Activated CD8-positive, alpha-beta memory T cell treated with anti-CD3 and anti-CD28 coated beads, Interleukin-2, amount 50 U/mL, for 24 hours (primary cell): Measurements from ENCODE around the gene FOXA1.

Experiments used
- DNase-seq: peaks from one replicate; pipeline ENCODE4 v3.0.0-alpha.2; 2020; ENCODE audit errors: extremely low read depth

FOXA1 gene

DNA sequence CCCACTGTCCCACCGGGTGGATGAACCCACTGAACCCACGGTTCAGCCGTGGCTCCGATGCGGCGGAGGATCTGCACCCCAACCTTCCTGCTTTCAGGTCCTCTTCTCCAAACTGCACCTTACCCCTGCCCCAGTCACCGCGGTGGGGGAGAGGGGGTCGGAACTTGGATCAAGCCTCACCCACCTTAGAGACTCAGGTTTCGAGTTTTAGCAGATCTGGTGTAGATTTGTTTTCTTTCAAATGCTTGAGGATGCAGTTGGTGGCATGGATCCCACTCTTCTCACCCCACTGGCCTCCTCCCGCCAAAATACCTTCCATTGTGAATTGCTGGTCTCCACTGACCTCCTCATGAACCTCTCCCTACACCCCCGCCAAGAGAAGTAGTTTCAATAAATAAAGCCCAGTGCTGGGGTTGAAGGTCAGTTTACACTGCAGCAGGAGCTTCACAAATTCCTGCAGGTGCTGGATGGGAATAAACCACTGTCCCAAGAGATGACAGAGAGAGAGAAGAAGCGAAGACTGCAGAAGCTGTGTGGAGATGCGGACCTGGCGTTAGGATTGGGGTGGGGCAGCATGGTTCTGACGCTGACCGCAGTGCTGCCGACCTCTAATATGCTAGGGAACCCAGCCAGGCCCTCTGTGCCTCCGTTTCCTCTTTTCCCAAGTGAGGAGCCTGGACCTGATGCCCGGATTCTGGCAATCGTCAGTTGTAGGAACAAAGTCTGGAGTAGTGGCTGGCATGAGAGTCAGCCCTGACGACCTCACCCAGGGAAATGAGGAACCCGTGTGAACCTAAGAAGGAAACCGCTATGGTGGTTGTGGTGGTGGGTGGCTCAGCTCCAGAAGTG lies 7.8 kb upstream of the FOXA1 start:
- DNase-seq: no peak

DNA sequence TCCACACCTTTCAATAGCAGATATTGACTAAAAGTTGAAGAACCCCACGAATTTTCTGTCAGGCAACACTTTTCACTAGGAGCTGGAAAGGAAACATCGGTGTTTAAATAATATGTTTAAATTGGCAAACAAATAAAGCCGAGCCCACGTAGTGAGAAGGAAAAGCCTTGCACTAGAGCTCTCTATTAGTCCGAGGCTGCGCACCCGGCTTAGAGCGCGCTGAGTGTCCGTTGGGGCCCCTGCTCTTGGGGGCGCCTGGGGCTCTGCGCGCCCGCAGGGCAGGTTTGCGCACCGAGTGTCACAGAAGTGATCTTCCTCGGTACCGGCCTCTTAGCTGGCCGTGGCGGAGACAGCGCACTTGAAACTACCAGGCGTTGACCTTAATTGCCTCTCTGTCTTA lies 6.8 kb upstream of the FOXA1 start:
- DNase-seq: no peak

DNA sequence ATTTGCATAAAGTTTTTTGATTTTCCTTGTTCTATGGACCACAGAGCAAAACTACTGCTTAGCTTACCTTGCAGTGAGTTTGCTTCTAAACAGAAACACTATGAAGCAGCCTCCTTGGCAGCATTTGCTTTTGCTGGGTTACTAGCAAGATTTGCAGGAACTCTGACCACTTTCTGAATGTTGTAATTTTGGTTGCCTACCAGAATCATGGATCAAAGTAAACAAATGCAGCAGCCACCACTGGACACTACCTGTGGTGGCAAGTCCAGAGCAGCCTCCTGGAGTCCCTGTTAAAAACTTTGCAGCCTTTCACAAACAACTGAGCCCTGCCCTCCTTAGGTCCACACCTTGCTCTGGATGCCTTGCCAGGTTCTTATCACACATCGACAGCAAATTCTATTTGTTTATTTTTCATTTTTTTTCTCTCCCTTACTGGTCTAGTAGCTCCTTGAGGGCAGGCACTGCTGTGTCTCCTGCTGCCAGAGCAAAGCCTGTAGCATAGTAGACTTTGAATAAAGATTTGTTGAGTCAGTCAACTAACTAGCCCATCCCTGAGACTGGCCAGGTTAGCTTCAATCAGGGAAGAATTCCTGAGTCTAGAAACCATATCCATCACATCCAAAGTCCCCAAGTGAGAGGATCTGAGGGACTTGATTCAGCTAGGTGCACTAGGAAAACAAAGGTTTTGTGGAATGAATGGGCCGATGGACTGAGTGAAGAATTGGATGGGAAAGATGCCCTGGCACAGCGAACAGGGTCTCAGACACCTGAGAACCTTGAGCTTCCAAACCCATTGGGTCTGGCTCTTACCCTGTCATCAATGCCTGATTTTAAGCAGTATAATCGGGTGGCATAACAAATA lies 6.1 kb upstream of the FOXA1 start:
- DNase-seq: no peak

DNA sequence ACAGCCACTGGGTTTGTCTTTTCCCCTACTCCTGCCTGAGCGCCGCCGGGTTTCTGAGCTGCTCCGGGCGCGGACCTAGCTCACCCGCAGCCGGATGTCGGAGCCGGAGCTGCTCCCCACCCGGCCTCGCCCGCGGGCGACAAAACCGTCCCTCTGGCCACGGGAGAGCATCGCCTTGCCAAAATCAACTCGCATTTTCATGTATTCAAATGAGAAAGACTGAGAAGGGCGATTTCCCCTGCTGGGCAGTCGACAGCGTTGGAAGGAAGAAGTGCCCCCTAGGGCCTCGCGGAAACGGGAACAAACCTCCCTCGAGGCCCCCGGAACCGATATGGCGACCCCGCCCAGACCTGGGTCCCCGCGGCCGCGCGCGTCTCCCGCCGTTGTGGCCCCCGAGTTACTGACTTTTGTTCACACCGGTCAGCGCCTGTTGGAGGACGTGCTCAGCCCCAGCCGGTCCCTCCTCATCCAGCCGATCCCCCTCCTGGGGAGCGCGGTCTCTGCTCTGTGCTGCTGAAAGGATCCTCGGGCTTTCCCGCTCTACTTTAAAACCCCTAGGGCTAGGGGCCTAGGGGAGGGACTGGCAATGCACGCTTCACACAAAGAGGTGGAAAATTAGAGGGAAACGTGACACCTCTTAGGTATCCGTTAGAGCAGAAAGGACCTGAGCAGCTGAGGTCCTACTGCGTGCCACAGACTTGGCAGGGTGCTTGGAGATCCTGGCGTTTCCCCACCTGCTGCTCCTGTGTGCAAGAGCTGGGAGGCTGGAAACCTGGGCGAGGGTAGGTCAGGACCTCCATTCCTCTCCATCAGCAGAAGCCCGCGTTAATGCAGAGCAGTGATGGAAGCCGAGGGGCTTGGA lies 4.7 kb upstream of the FOXA1 start:
- no peak for DNase-seq

DNA sequence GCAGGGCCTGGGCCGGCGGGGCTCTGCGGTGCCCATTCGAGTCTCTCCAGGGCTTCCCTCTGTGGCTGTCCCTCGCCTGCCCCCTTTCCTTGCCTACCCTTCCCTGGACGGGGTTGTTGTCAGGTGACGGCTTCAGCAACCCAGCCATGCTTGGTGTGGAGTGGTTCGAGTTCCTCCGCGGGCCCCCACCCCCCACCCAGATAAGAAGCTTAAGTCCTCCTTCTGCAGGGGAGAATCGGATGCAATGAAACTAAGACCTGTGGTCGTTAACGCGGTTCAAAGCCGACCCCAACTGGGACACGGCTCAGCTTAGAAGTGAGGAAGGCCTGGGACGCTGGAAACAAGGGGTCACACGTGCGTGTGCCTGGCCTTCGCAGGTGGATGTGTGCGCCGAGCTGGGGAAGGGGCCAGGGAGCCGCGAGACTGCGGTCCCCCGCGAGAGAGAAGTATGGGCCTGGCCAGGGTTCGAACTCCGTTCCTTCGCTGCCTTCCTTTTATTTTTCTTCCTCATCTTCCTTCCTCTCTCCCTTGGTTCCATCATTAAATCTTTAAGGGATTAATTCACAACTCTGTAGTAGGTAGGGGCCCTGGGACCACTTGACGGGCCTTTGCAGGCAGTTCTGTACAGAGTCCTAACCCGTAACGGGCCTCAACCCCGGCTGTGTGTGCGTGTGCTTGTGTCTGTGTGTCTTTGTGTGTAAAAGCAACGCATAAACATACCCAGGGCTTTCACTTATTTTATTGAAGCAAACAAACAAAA lies 3.9 kb upstream of the FOXA1 start:
- no peak for DNase-seq

DNA sequence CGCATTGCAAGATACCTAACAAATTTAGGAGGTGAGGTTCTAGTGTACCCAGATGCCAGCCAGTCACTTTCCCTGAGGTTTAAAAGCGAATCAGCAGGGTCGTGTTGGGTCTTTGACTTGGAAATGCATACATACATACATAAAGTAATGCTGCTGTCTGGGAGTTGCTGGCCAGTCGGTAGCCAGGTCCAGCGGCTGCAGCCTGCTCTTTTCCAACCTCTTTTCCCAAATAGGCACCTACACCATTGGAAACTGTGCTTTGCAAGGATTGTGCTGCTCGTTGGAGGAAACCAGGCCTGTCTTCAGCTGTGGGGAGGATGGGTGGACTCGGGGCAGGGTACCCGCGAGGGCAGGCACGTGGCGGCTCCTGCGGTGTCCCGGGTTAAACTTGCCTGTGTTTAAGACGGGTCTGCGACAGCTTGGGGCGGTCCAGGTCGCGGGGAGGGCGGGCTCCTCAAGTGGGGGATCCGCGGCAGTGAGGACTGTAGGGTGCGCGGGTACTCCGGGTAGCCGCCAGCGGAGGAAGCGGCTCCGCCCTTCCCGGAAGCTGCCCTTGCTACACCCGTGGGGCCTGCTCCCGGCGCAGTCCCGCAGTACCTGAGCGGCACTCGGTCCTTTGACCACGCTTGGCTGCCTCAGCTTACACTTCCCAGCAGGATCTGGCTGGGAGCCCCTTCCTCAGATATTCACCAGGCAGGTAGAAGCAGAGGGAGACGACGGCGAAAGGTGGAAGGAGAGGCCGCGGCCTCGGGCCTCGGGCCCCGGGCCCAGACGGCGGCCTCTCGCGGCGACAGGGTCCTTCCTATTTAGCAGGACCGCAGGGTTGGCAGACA lies 3.1 kb upstream of the FOXA1 start:
- no peak for DNase-seq

DNA sequence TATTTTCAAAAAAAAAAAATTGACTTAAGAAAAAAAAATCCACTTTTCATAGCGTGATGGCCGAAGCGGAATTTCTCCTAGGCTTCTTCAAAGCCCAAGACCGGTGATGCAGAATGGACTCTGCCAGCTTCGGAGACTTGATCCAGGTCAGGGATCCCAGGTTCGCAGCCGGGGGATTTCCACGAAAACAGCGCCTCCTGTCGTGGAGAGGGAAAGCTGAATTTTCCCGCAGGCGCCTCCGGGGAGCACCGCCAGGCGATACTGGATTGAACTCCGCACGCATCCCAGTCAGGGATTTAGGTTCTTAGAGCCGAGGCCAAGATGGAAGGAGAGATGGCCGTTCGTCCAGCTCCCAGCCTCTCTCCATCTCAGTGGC lies 2.5 kb upstream of the FOXA1 start:
- no peak for DNase-seq

DNA sequence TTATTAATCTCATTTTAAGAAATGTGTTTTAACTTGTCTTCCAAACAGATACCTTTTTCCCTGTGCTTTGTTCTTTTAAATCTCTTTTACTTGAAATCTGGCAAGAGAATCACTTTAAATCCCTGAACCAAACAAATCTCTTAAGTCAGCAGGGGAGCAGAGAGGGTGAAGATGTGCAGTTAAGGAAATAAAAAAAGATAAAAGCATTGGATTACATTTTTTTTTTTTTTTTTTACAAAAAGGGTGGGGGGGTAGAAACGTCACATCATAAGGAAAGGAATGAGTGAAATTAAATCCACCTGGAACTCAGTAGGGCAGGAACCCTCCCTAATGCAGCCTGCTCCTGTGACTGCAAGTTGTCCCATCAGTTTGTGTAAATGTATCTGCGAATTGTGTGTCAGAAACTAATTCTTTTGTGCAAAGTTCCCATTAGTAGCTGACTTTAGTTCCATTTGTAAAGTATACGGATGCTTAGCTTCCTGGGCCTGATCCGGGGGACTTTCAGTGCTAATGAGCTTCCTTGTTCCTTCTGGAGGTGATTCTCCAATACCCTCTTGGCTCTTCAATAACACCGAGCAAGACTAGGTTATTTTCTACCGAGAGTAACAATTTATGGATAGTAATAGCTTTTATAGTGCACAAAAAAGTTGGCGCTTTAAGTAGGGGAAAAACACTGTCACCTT lies 1.9 kb upstream of the FOXA1 start:
- DNase-seq: no peak

DNA sequence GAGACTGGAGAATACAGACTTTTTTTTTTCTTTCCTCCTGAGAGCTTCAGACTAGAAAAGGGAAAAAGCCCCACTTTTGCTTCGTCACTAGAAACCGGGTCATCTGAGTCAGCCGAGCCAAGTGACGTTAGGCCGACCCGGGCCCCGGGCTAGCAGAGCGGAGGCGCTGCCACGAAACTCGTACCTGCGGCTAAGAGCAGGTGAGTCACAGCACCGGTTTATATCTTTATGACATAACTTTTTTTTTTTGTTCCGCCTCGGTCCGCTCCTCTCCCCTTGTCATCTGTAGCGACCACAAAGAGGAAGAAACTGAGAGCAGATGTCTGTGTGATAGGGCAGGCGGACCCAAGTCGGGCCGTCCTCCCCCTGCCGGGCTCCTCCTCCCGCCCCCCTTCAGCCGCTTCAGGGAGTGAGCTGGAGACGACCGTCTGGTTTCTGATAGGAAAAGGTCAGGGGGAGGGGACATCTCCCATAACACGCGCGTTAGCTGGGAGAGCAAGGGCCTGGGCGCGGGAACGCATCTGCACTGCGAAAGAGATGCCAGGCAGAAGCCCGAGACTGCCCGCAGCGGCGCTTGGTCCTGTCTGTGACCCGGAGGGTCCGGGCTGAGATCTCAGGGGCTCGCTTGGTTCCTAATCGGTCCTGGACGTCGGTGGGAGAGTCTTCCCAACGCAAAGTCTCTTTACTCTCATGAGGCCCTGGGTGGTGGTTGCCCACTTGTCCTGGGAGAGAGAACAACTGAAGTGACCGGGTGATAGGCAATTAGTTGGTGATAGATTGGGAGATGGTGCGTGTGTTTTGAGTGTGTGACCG lies 966 bp upstream of the FOXA1 start:
- DNase-seq: peak; percentile 38

DNA sequence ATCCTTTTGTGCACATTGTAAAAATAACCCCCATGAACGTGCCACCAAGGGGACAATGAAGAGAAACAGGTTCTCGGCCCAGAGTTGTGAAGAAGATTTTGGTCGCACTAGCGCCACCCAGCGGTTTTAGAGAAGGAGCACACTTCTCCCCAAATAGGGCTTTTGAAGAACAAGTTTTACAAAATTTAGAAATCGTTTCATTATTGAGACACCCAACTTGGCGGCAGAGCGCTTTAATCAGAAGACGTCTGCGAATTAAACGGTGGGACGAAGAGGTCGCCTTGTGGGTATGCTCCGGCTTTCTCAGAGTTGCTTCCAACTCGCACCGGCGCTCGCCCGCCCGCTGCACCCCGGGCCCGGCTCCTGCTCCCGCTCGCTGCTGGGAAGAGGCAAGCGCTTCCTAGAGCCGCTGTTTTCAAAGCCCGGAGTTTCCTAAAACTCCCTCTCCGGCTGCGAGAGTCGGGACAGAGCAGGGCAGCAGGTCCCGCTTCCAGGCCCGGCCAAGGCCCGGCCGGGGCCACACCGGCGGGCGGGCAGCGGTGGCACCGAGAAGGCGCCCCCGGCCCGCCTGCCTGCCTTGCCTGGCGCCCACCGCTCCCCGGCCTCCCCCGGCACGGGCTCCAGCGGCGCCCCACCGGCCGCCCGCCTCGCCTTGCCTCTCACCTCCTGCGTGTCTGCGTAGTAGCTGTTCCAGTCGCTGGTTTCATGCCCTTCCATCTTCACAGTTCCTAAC lies 645 bp downstream of the FOXA1 start:
- DNase-seq: no peak

DNA sequence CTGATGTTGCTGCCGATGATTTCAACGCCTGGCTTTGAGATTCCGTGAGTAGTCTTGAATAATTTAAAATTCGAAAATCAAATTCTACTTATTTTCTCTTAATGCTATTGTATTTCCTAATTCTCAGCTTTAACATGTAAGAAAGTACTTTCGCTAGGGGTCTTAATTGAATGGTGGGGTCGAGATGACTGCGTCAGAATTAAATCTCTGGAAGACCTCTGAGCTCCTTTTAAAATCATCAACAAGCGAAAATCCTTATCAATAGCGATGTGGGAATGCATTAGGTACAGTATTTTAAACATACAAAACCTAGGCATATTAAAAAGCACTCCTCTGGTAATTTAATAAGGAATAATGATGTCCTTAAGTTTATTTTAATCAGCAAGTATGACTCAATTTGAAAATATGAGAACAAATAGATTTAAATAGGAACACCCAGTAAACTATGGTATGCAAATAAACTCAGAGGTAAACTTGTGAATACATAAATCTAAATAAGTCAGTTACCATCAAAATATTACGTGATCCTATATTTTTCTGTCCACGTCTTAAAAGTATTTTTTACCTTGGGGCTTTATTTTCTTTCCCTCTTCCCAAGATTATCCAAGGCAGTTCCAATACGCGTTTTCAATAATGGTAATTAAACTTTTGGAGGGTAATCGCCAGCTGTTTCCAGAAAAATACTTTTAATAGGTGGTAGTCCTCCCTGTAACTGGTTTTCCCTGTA lies 1.4 kb downstream of the FOXA1 start:
- DNase-seq: no peak

DNA sequence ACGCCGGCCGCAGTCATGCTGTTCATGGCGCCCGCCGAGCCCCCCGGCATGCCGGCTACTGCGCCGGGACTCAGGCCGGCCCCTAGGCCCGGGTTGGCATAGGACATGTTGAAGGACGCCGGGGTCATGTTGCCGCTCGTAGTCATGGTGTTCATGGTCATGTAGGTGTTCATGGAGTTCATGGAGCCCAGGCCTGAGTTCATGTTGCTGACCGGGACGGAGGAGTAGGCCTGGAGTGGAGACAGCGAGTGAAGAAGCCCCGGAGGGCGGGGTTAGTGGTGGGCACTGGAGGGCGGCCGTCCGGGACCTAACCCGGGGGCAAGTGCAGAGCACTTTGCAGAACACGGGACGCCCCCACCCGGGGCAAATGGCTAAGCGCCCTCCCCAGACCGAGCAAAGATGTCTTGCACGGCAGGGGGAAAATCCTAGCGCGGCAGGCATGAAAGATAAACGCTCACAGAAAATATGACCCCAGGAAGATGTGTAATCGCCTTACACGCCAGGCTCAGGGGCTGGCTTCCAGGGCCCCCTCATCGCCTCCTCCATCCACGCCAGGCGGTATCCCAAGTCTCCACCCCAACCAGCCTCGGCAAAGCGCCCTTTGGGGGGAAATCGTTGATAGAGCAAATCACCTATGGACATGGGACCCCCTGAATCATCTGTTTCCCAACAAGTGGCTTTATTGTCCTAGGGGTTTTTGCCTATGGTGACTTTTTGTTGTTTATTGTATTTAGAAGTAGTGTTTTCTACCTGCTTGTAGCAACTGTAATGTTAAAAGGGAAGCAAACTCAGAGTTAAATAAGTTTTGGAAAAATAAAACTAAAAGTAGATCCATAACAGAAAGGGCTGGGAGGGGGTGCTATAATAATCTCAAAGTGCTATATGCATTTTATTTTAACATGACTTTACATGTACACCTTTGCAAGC lies 2.3 kb downstream of the FOXA1 start:
- DNase-seq: no peak

DNA sequence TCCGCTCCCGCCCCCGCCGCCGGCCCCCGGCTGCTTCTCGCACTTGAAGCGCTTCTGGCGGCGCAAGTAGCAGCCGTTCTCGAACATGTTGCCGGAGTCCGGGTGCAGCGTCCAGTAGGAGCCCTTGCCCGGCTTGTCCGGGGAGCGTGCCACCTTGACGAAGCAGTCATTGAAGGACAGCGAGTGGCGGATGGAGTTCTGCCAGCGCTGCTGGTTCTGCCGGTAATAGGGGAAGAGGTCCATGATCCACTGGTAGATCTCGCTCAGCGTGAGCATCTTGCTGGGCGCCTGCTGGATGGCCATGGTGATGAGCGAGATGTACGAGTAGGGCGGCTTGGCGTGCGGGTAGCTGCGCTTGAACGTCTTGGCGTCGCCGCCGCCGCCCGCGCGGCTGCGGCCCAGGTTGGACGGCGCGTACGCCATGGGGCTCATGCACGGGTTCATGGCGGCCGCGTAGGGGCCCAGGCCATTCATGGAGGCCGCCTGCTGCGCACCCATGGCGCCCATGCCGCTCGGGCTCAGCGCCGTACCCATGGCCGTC lies 3.0 kb downstream of the FOXA1 start:
- no peak for DNase-seq

DNA sequence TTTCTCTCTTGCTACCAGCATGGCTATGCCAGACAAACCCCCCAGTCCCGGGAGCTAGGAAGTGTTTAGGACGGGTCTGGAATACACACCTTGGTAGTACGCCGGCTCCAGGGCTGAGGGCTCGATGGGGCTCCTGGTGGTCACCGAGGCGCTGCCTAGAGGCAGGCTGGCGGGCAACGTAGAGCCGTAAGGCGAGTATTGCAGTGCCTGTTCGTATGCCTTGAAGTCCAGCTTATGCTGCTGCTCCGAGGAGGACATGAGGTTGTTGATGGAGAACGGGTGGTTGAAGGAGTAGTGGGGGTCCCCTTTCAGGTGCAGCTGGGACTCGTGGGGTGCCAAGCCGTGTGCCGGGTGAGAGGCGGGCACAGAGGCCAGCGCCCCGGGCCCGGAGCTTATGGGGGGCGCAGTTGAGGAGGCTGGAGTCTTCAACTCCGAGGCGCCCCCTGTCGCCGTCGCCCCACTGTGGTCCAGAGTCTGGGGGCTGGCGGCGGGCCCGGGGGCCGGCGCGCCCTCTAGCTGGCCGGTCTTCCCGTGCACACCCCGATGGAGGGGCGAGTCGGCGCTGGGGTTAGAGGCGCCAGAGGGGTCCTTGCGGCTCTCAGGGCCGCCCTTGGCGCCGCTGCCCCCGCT lies 3.6 kb downstream of the FOXA1 start:
- DNase-seq: no peak

DNA sequence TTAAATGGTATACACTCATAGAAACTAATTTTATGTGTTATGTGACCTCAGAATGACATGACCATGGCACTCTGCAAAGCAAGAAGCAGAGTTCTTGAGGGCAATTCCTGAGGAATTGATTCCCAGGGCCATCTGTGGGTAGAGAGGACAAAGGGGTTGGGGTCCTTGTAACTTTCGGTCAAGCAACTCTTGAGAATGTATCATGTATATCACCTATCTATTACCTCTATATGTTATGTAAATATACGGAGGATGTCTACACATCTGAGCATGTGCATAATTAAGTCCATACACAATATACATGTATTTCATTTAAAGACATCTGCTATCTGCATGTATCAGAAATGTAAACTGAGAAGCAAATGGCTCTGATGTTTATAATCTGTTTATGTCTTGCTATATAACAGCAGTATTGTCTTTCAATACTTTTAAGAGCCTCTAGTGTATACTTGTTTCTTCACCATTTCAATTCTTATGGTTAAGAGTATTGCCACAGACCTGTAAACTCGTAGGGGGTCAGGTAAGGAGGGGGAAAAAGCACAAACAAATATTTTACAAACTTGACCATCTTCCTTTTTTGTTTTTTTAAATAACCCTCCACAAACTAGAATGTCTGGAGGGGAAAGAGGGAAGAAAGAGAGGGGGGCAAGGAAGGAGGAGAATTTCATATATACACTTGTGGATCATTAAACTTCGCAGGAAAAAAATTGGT lies 4.5 kb downstream of the FOXA1 start:
- no peak for DNase-seq
